LNCaP clone FGC (cell line): Measurements from ENCODE around the gene LOXHD1.
A peak's percentile ranks its signal among the peaks of the same experiment; 100 is the strongest.

Source experiments
- DNase-seq: peaks from one replicate; pipeline ENCODE4 v3.0.0-alpha.2; 2011; ENCODE audit warnings: low read depth
- H3K4me3 ChIP-seq: 2 replicates; pipeline ENCODE4 v1.5.1; 2011; ENCODE audit warnings: mild to moderate bottlenecking, low read depth, low read length, control low read depth
- CTCF ChIP-seq: IDR thresholded peaks from 2 replicates; pipeline ENCODE4 v1.5.1; 2012; ENCODE audit warnings: mild to moderate bottlenecking; ENCODE audit not compliant: control insufficient read depth, insufficient read depth; ENCODE audit errors: extremely low read depth

Gene LOXHD1

GRCh38 chr18:46471809-46472498 is 185.1 kb downstream of the LOXHD1 start:
- no peak for TF ChIP-seq CTCF
- DNase-seq: no peak
- H3K4me3 ChIP-seq: no peak overlapping the region

- DNase-seq: no peak
- no peak for TF ChIP-seq CTCF
- H3K4me3 ChIP-seq: no peak overlapping the region
Measured at GRCh38 chr18:46470714-46471113, 186.3 kb downstream of the LOXHD1 start.

- no peak overlapping the region for H3K4me3 ChIP-seq
- no peak for TF ChIP-seq CTCF
- peak; percentile 90 for DNase-seq
Measured at GRCh38 chr18:46469186-46469915, 187.7 kb downstream of the LOXHD1 start.

- TF ChIP-seq CTCF: no peak
- no peak overlapping the region for H3K4me3 ChIP-seq
- peak; percentile 77 for DNase-seq
Measured at GRCh38 chr18:46468426-46469180, 188.4 kb downstream of the LOXHD1 start.

- H3K4me3 ChIP-seq: no peak overlapping the region
- no peak for TF ChIP-seq CTCF
- DNase-seq: no peak
Measured at GRCh38 chr18:46466234-46467160, 190.5 kb downstream of the LOXHD1 start.

- DNase-seq: no peak
- no peak for TF ChIP-seq CTCF
- H3K4me3 ChIP-seq: no peak overlapping the region
Measured at GRCh38 chr18:46464926-46465655, 191.9 kb downstream of the LOXHD1 start.
